ENCODE measurements around the gene PLXDC2. TPM values are rescaled to one million over a fixed set of nuclear protein-coding genes. Genes with fewer than 3 reads are reported as not detected.

The PLXDC2 gene
- polyA plus RNA-seq, 2 of the 4 experiments (the other 2 are of a cell fraction), result 0.08 to 0.09 TPM

- no peak for TF ChIP-seq CBX8 (IDR thresholded peaks at IDR 0.05)
Observed at GRCh38 chr10:20114179-20114578, 297.9 kb downstream of the PLXDC2 start (continued).

- POLR2A ChIA-PET, result no interaction called here
- no peak overlapping the region for H3K4me2 ChIP-seq
- H3K4me3 ChIP-seq, result no peak overlapping the region
- no peak for TF ChIP-seq ZNF302 (CRISPR knock-in tag; IDR thresholded peaks at IDR 0.05)
- no peak for TF ChIP-seq ESRRA (IDR thresholded peaks at IDR 0.05; ENCODE audit: borderline replicate concordance, low read length)
- no peak for TF ChIP-seq NPAS2 (CRISPR knock-in tag; IDR thresholded peaks at IDR 0.05; ENCODE audit: borderline replicate concordance)
- no peak for DNase-seq (ENCODE audit: low read depth in 1 of 2, low spot score in 1 of 2)
- FAIRE-seq, result no peak
- H3K27ac ChIP-seq, result no peak overlapping the region
- CTCF ChIA-PET, result no interaction called here
- no peaks in the 10 kb centered on the region for H3K4me1 ChIP-seq
- 11% methylated on average over 5 of the region's 5 CpGs for WGBS (ENCODE audit: missing lambda C conversion rate)
- ATAC-seq, result no peak
- H3K9me3 ChIP-seq, result no peaks in the 10 kb centered on the region
Observed at GRCh38 chr10:20115894-20116293, 299.7 kb downstream of the PLXDC2 start.

- POLR2A ChIA-PET, result no interaction called here
- 35% methylated on average over 2 of the region's 2 CpGs for WGBS (ENCODE audit: missing lambda C conversion rate)
- H3K4me3 ChIP-seq, result no peak overlapping the region
- CTCF ChIA-PET, result no interaction called here
- FAIRE-seq (no peak), ATAC-seq (no peak), DNase-seq (ENCODE audit: low read depth in 1 of 2, low spot score in 1 of 2) (no peak)
- TF ChIP-seq HOXA7 (CRISPR knock-in tag; IDR thresholded peaks at IDR 0.05) (no peak), FOXS1 (CRISPR knock-in tag; IDR thresholded peaks at IDR 0.05) (no peak), RNF2 (IDR thresholded peaks at IDR 0.05; ENCODE audit: borderline replicate concordance, low read depth) (no peak), MYC (IDR thresholded peaks at IDR 0.05; ENCODE audit: borderline replicate concordance, low read length) (no peak), MAZ (IDR thresholded peaks at IDR 0.05; ENCODE audit: borderline replicate concordance, low read depth, low read length) (no peak), TFCP2L1 (CRISPR knock-in tag; IDR thresholded peaks at IDR 0.05) (no peak), NR3C1 (IDR thresholded peaks at IDR 0.05) (no peak), CEBPB (IDR thresholded peaks at IDR 0.05) (no peak), CHD4 (IDR thresholded peaks at IDR 0.05; ENCODE audit: borderline replicate concordance) (no peak), MAFK (IDR thresholded peaks at IDR 0.05; ENCODE audit: partially characterized antibody) (no peak), GATA3 (IDR thresholded peaks at IDR 0.05; ENCODE audit: borderline replicate concordance) (no peak), BHLHE40 (IDR thresholded peaks at IDR 0.05; ENCODE audit: low read depth, low read length) (no peak), RARB (CRISPR knock-in tag; IDR thresholded peaks at IDR 0.05) (no peak), SREBF2 (IDR thresholded peaks at IDR 0.05) (no peak), CHD2 (IDR thresholded peaks at IDR 0.05; ENCODE audit: low read length, partially characterized antibody) (no peak), E2F6 (IDR thresholded peaks at IDR 0.05; ENCODE audit: borderline replicate concordance, low read depth) (no peak)
- H3K4me1 ChIP-seq, result no peaks in the 10 kb centered on the region
- no peaks in the 10 kb centered on the region for H3K9me3 ChIP-seq
- no peak overlapping the region for H3K27ac ChIP-seq
- H3K4me2 ChIP-seq, result no peak overlapping the region
Observed at GRCh38 chr10:20117471-20117870, 301.2 kb downstream of the PLXDC2 start.

GRCh38 chr10:20118119-20118518, 301.9 kb downstream of the PLXDC2 start:
- Histone ChIP-seq H3K27ac (no peak overlapping the region), H3K4me1 (no peaks in the 10 kb centered on the region), H3K4me2 (no peak overlapping the region), H3K4me3 (no peak overlapping the region), H3K9me3 (no peaks in the 10 kb centered on the region)
- FAIRE-seq (no peak), ATAC-seq (no peak), DNase-seq (ENCODE audit: low read depth in 1 of 2, low spot score in 1 of 2) (no peak)
- TF ChIP-seq POLR2AphosphoS2 (conservative IDR thresholded peaks at IDR 0.05; ENCODE audit: low read length) (no peak), MAZ (IDR thresholded peaks at IDR 0.05; ENCODE audit: borderline replicate concordance, low read depth, low read length) (no peak), CTCF (IDR thresholded peaks at IDR 0.05) (no peak), HDAC2 (IDR thresholded peaks at IDR 0.05) (no peak), CEBPB (IDR thresholded peaks at IDR 0.05) (no peak), RFX5 (IDR thresholded peaks at IDR 0.05) (no peak), RARB (CRISPR knock-in tag; IDR thresholded peaks at IDR 0.05) (no peak), RCOR1 (IDR thresholded peaks at IDR 0.05; ENCODE audit: low read depth, low read length) (no peak), KDM1A (IDR thresholded peaks at IDR 0.05; ENCODE audit: low read depth) (no peak), ELK1 (IDR thresholded peaks at IDR 0.05; ENCODE audit: low read depth, low read length) (no peak), HOXA7 (CRISPR knock-in tag; IDR thresholded peaks at IDR 0.05) (no peak), ESRRA (IDR thresholded peaks at IDR 0.05; ENCODE audit: borderline replicate concordance, low read length) (no peak), E2F6 (IDR thresholded peaks at IDR 0.05; ENCODE audit: borderline replicate concordance, low read depth) (no peak), FOXS1 (CRISPR knock-in tag; IDR thresholded peaks at IDR 0.05) (no peak), HES2 (IDR thresholded peaks at IDR 0.05) (no peak), MAX (IDR thresholded peaks at IDR 0.05) (no peak), MAFK (IDR thresholded peaks at IDR 0.05; ENCODE audit: partially characterized antibody) (no peak)
- ChIA-PET POLR2A (no interaction called here), CTCF (no interaction called here)
- 4% methylated on average over 2 of the region's 2 CpGs for WGBS (ENCODE audit: missing lambda C conversion rate)

Measured in A549 (cell line).